ENCODE data around the gene TCF3.

Gene TCF3

DNA sequence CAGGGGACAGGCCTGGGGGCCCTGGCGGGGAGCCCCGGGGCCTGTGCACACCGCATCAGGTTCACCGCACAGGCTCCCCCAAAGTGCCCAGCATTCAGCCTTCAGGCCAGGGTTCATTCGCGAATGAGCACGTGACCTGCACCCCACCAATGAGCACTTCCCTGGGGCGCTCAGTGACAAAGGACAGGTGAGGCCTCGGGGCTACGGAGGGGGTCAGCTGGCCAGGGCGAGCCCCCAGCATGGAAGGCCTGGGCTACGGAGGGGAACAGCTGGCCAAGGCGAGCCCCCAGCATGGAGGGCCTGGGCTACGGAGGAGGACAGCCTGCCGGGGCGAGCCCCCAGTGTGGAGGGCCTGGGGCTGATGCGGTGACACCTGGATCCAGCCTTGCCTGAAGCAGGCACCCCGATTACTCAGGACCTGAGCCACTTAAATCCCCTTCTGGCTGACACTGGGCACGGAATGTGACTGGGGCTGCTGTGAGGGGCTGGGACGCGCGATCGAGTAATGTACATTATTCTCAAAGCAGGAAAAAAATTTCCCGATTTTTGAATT is 23.1 kb downstream of the TCF3 start:
- no peak for DNase-seq

- DNase-seq = no peak
These were observed 25.2 kb downstream of the TCF3 start for GRCh38 chr19:1627194-1627593.

DNA sequence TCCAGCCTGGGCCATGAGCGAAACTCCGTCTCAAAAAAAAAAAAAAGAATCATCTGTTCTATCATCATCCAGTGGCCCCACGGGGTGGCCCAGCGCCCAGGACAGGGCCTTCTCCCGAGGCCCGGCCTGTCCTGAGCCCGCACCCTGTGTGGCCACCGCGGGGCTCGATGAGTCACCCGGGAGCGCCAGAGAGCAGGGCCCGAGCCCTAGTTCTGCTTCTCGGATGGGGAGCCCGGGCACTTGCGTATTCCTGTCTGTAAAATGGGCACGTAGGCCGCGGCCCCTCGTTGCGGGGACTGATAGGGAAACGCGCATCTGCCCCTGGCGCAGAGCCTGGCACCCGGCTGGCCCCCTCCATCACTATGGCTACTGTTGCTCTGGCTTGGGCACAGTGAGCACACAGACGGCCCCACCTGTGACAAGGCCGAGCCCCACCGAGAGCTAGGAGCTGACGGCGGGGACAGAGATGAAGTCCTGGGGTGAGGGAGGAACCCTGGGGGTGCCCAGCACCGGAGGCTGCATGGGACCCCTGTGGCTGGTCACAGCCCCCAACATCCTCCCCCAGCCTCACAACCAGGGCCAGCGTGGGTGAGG is 25.9 kb downstream of the TCF3 start:
- DNase-seq = no peak

DNA sequence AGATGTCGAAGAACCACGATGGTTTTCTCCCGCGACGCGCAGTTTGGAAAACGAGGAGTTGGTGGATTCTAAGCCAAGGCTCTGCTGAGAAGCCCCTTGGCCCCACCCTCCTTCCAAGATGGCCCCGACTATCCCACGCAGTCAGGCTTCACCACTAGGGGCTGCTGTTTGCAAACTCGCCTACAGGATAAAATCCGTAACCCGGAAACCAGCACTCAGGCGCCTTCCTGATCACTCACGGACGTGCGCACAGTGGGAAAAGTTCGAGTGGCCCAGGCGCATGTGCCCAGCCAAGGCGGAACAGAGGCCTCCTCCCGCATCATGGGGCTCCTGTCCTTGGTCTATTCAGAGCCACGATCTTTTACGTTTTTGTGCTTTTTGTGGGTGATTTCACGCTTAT is 28.0 kb downstream of the TCF3 start:
- DNase-seq = peak; percentile 62

- DNase-seq = no peak
These were observed 29.9 kb downstream of the TCF3 start for GRCh38 chr19:1622541-1622940.

DNA sequence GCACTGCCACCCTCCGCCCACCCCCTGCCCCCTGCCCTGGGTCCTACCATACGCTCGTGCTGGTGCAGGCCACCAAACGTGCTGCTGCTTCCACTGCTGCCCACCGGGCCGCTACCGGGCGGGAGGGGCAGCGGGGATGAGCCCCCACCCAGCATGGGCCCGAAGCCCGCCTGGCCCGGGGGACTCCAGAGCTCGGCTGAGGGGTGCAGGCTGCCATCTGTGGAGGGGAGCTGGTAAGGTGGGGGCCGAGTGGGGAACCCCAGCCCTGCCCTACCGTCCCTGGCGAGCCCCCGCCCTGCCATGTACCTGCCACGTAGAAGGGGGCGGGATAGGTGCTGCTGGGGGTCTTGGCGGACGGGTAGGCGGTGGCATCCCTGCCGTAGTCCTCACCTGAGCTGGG is 30.4 kb downstream of the TCF3 start:
- no peak for DNase-seq

DNA sequence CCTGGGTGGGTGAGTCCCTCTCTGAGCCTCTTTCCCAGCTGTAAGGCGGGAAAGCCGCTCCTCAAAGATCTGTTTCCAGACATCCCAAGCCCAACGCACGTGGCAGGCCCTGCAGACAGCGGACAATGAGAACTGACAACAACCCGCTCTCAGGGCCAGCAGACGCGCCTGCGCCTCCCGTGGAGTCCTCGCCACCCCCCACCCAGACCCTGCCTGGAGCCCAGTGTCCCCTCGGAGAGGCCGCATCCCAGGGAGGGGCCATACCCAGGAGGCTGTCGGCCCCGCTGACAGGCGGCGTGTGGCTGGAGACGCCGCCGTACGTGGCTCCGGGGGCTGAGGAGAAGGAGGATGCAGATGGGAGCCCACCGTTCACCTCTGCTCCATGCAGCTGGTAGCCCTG is 30.8 kb downstream of the TCF3 start:
- no peak for DNase-seq

GRCh38 chr19:1621021-1621420 is 31.4 kb downstream of the TCF3 start:
- DNase-seq = no peak

DNA sequence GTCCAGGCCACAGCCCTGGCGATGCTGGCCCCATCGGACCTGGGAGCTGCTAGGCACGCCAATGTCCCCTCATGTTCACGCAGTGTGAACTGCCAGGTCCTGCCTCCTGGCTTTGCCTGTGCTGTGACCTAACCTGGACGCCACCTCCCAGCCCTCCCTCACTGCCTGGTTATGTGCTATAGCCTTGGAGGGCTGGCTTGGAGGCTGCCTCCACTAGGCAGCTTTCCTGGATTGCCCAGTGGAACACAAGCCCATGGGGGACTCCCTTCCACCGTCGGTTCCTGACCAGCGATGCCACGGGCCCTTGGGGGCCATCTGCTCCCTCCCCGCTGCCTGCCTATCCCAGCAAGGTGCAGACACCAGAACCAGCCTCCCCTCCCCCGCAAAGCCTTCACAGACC is 31.9 kb downstream of the TCF3 start:
- DNase-seq = no peak

DNA sequence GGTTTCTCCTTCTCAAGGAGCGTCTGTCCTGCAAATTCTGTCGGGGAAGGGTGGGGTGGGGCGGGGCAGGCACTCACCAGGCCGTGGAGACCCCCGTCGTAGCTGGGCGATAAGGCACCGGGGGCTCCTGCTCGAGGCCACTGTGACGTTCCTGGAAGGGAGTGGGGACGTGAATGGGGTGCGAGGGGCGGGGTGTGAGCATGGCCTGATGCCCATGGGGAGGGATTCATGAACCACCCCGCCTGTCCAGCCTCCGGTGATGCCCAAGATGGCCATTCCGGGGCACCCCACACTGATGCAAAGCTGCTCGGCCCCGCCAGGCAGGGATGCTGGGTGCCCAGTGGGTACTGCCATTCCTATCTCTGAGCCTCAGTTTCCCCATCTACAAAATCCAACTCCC is 32.7 kb downstream of the TCF3 start:
- DNase-seq = no peak

DNA sequence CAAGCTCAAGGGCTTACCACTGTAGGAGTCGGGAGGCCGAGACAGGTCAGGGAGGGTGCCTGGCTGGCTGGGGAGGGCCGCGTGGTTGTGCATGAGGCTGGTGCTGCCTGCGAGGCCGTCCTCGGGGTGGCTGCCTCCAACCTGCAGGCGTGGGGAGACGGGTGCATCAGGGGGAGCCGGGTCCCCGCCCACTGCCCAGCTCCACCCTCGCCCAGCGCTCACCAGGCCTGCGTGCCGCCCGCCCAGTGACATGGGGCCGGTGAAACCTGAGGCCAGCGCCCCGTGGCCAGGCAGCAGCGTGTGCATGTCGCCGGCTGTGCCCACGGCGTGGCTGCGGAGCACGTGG is 33.3 kb downstream of the TCF3 start:
- no peak for DNase-seq

GRCh38 chr19:1618157-1619093 is 34.0 kb downstream of the TCF3 start:
- DNase-seq = no peak

DNA sequence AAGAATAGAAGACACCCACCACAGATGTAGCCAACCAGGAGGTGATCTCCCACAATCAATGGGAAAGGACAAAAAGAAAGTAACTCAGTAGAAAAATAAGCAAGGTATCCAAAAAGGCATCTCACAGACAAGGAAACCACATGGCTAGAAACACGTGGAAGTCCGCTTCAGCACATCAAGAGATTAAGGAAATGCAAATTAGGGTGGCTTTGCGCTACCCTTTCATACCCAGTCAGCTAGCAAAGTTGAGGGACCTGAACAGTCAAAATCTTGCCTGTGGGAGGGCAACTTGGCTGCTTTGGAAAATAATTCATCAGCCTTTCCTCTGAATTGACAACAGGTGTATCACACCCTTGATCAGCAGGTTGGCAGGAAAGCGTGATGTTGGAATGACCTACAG is 35.5 kb downstream of the TCF3 start:
- DNase-seq = no peak

GRCh38 chr19:1616396-1616795 is 36.0 kb downstream of the TCF3 start:
- DNase-seq = no peak

GRCh38 chr19:1615156-1615765 is 37.2 kb downstream of the TCF3 start:
- DNase-seq = no peak

- DNase-seq = no peak
These were observed 38.4 kb downstream of the TCF3 start for GRCh38 chr19:1613808-1614570.

DNA sequence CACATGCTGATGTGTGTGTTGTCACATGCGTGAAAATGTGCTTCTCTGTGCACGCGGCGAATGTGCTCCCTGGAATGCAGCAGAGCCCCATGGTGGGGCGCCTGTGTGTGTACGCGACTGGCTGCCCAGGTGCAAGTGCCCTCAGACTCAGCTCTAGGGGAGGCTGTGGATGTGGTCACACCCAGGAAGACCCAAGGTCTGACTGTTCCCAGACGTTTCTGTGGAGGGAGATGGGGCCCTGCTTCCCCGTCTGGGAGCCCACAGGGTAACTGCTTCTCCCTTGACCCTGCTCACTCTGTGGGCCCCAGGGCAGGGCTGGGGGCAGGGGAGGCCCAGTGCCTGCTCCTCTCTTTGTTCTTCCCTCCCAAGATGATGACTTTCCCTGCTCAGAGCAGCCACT is 39.3 kb downstream of the TCF3 start:
- DNase-seq = no peak

DNA sequence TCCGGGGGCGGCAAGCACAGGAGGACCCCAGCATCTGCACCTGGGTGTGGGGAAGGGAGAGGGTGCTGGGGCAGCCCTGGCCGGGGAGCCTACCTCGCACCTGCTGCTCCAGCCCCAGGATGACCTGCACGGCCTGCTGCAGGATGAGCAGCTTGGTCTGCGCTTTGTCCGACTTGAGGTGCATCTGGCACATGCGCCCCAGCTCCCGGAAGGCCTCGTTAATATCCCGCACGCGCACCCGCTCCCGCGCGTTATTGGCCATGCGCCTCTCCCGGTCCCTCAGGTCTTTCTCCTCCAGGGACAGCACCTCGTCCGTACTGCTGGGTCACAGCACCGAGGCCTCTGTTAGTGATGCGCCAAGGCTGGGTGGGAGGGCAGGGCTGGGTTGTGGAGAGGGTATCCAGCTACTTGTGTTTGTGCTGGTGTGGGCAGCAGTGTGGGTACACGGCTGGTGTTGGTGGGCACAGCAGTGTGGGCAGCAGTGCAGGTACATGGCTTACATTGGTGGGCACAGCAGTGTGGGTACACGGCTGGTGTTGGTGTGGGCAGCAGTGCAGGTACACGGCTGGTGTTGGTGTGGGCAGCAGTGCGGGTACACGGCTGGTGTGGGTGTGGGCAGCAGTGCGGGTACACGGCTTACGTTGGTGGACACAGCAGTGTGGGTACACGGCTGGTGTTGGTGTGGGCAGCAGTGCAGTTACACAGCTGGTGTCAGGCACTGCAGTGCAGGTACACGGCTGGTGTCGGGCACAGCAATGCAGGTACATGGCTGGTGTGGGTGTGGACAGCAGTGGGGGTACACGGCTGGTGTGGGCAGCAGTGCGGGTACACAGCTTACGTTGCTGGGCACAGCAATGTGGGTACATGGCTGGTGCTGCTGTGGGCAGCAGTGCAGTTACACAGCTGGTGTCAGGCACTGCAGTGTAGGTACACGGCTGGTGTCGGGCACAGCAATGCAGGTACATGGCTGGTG is 40.0 kb downstream of the TCF3 start:
- no peak for DNase-seq

GRCh38 chr19:1611353-1611752 is 41.1 kb downstream of the TCF3 start:
- no peak for DNase-seq

GRCh38 chr19:1610579-1610978 is 41.8 kb downstream of the TCF3 start:
- DNase-seq = no peak

DNA sequence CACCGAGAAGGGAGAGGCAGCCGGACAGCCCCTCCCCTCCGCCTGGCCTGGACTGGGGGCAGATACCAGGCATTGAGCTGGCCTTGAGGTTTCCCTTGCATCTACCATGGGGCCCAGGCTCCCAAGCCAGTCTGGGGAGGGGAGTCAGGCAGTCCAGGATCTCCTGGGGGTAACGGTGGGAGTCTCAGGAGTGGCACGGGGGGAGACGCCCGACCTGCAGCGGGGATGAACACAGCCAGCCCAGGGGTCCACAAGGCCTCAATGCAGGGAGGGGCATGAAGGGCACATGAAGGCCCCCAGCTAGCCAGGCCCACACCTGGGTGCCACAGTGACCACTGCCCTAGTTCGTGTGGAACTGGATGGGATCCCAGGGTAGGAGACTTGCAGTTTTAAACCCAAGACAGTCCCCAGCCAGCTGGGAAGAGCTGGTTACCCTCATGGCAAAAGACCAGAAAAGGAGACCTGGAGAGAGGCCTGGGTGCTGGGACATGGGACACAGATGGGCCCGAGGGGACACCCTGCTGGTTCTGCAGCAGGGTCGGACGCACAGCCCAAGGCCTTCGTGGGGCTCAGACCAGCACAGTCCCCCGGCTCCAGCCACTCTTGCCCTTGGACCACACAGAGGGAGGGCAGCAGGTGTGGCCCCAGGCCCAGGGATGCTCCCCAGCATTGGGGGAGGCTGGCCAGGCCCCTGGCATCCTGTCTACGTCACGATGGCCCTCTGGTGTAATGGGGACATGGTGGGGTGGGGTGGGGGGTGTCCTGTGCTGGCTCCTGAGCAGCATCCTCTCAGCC is 42.5 kb downstream of the TCF3 start:
- no peak for DNase-seq
